SK-N-SH (cell line): ENCODE measurements around the gene NADSYN1. TPM values are rescaled to one million over a fixed set of nuclear protein-coding genes. Genes with fewer than 3 reads are reported as not detected.

Source experiments
- CTCF ChIA-PET: fragments of 300-600, 350-600 bp; formaldehyde crosslinking; extraction: SDS; loops from one replicate; lab custom pipeline; 2021; lab: Yijun Ruan, JAX
- POLR2A ChIA-PET: fragments of 350-600 bp; sonication (Branson Sonifier 250); formaldehyde crosslinking; extraction: SDS; loops from one replicate; lab custom pipeline; 2020; ENCODE audit warnings: antibody characterized with exemption, inconsistent platforms; lab: Yijun Ruan, JAX
- DNase-seq: peaks from one replicate; pipeline ENCODE4 v3.0.0; 2012
- H2AFZ ChIP-seq: fragments of 200-600 bp; sonication (generic); 2 replicates; pipeline ENCODE4 v1.8.1; 2016; ENCODE audit warnings: antibody characterized with exemption, mild to moderate bottlenecking, low read depth
- H3F3A ChIP-seq: fragments of 200-600 bp; sonication (generic); replicated peaks from 2 replicates; pipeline ENCODE3; 2016; ENCODE audit warnings: antibody characterized with exemption, mild to moderate bottlenecking; ENCODE audit not compliant: insufficient read depth
- H3K27ac ChIP-seq, 2 experiments: fragments of 200-500 bp in 1 of 2; fragments of 200-600 bp in 1 of 2; sonication (Bioruptor generic) in 1 of 2; sonication (generic), shearing (Covaris generic) in 1 of 2; 2 replicates each; pipeline versions ENCODE4 v1.5.1 to v1.6.1; 2014 to 2016; ENCODE audit warnings: low read depth in 2 of 2, inconsistent platforms in 1 of 2, low read length in 1 of 2, mild to moderate bottlenecking in 1 of 2, mixed read lengths in 1 of 2
- H3K27me3 ChIP-seq: fragments of 200-600 bp; sonication (generic), shearing (Covaris generic); 2 replicates; pipeline ENCODE4 v1.6.1; 2016; ENCODE audit warnings: mixed run types; ENCODE audit not compliant: insufficient read depth
- H3K36me3 ChIP-seq, 2 experiments: fragments of 200-500 bp in 1 of 2; fragments of 200-600 bp in 1 of 2; sonication (Bioruptor generic) in 1 of 2; sonication (generic) in 1 of 2; replicated peaks in 1 of 2; 2 replicates each; pipeline versions ENCODE3 to v1.5.1; 2014 to 2016; ENCODE audit warnings: low read length in 1 of 2, mild to moderate bottlenecking in 1 of 2; ENCODE audit not compliant: insufficient read depth in 2 of 2, control insufficient read depth in 1 of 2
- H3K4me1 ChIP-seq, 2 experiments: fragments of 200-500 bp in 1 of 2; fragments of 200-600 bp in 1 of 2; sonication (Bioruptor generic) in 1 of 2; sonication (generic), shearing (Covaris generic) in 1 of 2; 2 replicates each; pipeline versions ENCODE4 v1.5.1 to v1.6.1; 2014 to 2016; ENCODE audit warnings: low read depth in 1 of 2, low read length in 1 of 2, mixed run types in 1 of 2; ENCODE audit not compliant: insufficient read depth in 2 of 2, control insufficient read depth in 1 of 2
- H3K4me2 ChIP-seq: fragments of 200-600 bp; sonication (generic), shearing (Covaris generic); 2 replicates; pipeline ENCODE4 v1.6.1; 2017; ENCODE audit warnings: mixed run types
- H3K4me3 ChIP-seq, 2 experiments: fragments of 200-500 bp in 1 of 2; fragments of 200-600 bp in 1 of 2; sonication (Bioruptor generic) in 1 of 2; sonication (generic), shearing (Covaris generic) in 1 of 2; 2 replicates each; pipeline versions ENCODE4 v1.5.1 to v1.8.1; 2014 to 2016; ENCODE audit warnings: low read depth in 2 of 2, inconsistent platforms in 1 of 2, low read length in 1 of 2, mild to moderate bottlenecking in 1 of 2, mixed read lengths in 1 of 2, moderate library complexity in 1 of 2
- H3K79me2 ChIP-seq: fragments of 200-600 bp; sonication (generic); 2 replicates; pipeline ENCODE4 v1.8.1; 2017; ENCODE audit warnings: mild to moderate bottlenecking; ENCODE audit not compliant: insufficient read depth
- H3K9ac ChIP-seq: fragments of 200-600 bp; sonication (generic); 2 replicates; pipeline ENCODE4 v1.6.1; 2017; ENCODE audit warnings: mixed run types
- H3K9me2 ChIP-seq: fragments of 200-600 bp; sonication (generic); 2 replicates; pipeline ENCODE4 v1.6.1; 2017; ENCODE audit warnings: mixed run types
- H3K9me3 ChIP-seq: fragments of 200-600 bp; sonication (generic); 2 replicates; pipeline ENCODE4 v1.6.1; 2017; ENCODE audit warnings: mixed run types, mild to moderate bottlenecking, moderate library complexity
- H4K20me1 ChIP-seq: fragments of 200-600 bp; sonication (generic); 2 replicates; pipeline ENCODE4 v1.6.1; 2017; ENCODE audit warnings: mild to moderate bottlenecking, mixed run types; ENCODE audit not compliant: insufficient read depth
- CHD2 ChIP-seq: fragments of 150-350 bp; IDR thresholded peaks from 2 replicates; pipeline ENCODE4 v1.6.1; 2018; ENCODE audit warnings: low read length; ENCODE audit not compliant: partially characterized antibody
- CTCF ChIP-seq: fragments of 200-600 bp; sonication (generic); IDR thresholded peaks from 2 replicates; pipeline ENCODE4 v1.6.1; 2017; ENCODE audit warnings: antibody characterized with exemption, mild to moderate bottlenecking, moderate library complexity
- EP300 ChIP-seq, 2 experiments: IDR thresholded peaks; 2 replicates each; pipeline versions ENCODE4 v1.4.0 to v1.6.1; 2012; ENCODE audit warnings: borderline replicate concordance in 1 of 2, low read depth in 1 of 2, low read length in 1 of 2
- EZH2phosphoT487 ChIP-seq: fragments of 200-600 bp; sonication (generic); IDR thresholded peaks from 2 replicates; pipeline ENCODE4 v1.6.1; 2017; ENCODE audit warnings: low read depth, mixed run types, mild to moderate bottlenecking, antibody characterized with exemption, moderate library complexity, borderline replicate concordance
- GABPA ChIP-seq: IDR thresholded peaks from 2 replicates; pipeline ENCODE4 v1.4.0; 2012; ENCODE audit warnings: low read depth, mild to moderate bottlenecking
- GATA2 ChIP-seq: sonication (generic); formaldehyde crosslinking; IDR thresholded peaks from 2 replicates; pipeline ENCODE4 v1.5.0; 2020; ENCODE audit warnings: mild to moderate bottlenecking, missing genetic modification reagents
- IRF3 ChIP-seq: fragments of 150-350 bp; IDR thresholded peaks from 2 replicates; pipeline ENCODE4 v1.6.1; 2016; ENCODE audit warnings: mild to moderate bottlenecking, low read depth, low read length
- JUND ChIP-seq: IDR thresholded peaks from 2 replicates; pipeline ENCODE4 v1.4.0; 2012
- MAX ChIP-seq: IDR thresholded peaks from 2 replicates; pipeline ENCODE4 v1.4.0; 2012; ENCODE audit warnings: low read depth
- MEF2A ChIP-seq: IDR thresholded peaks from 2 replicates; pipeline ENCODE4 v1.4.0; 2012; ENCODE audit warnings: low read depth, borderline replicate concordance
- NFIC ChIP-seq: IDR thresholded peaks from 2 replicates; pipeline ENCODE4 v1.4.0; 2012; ENCODE audit warnings: borderline replicate concordance
- NRF1 ChIP-seq: IDR thresholded peaks from 2 replicates; pipeline ENCODE4 v1.6.1; 2012; ENCODE audit warnings: low read depth, mild to moderate bottlenecking, low read length
- PBX3 ChIP-seq: IDR thresholded peaks from 2 replicates; pipeline ENCODE4; 2012
- POLR2AphosphoS5 ChIP-seq: IDR thresholded peaks from 2 replicates; pipeline ENCODE4 v1.6.1; 2012; ENCODE audit warnings: low read depth, low read length
- RCOR1 ChIP-seq: fragments of 150-350 bp; IDR thresholded peaks from 2 replicates; pipeline ENCODE4 v1.6.1; 2017; ENCODE audit warnings: antibody characterized with exemption, low read length
- RFX5 ChIP-seq: IDR thresholded peaks from 2 replicates; pipeline ENCODE4 v1.6.1; 2012; ENCODE audit warnings: mild to moderate bottlenecking, improper control_type of control experiment, low read length
- SIN3A ChIP-seq: IDR thresholded peaks from 2 replicates; pipeline ENCODE4 v1.6.1; 2012; ENCODE audit warnings: low read depth, mild to moderate bottlenecking, low read length, moderate library complexity, borderline replicate concordance
- SMC3 ChIP-seq: IDR thresholded peaks from 2 replicates; pipeline ENCODE4 v1.6.1; 2012; ENCODE audit warnings: low read depth, low read length, improper control_type of control experiment
- TAF1 ChIP-seq: IDR thresholded peaks from 2 replicates; pipeline ENCODE4 v1.6.1; 2012; ENCODE audit warnings: low read depth, mild to moderate bottlenecking, low read length, moderate library complexity, borderline replicate concordance
- TCF12 ChIP-seq: IDR thresholded peaks from 2 replicates; pipeline ENCODE4 v1.4.0; 2012
- TEAD4 ChIP-seq: IDR thresholded peaks from 2 replicates; pipeline ENCODE4 v1.4.0; 2012; ENCODE audit warnings: mild to moderate bottlenecking, borderline replicate concordance; ENCODE audit not compliant: insufficient read depth
- USF1 ChIP-seq: IDR thresholded peaks from 2 replicates; pipeline ENCODE4 v1.4.0; 2012; ENCODE audit warnings: low read depth, borderline replicate concordance
- YY1 ChIP-seq: IDR thresholded peaks from 2 replicates; pipeline ENCODE4 v1.4.0; 2012; ENCODE audit warnings: low read depth, mild to moderate bottlenecking
- WGBS: methylation state at CpG from one replicate; pipeline ENCODE4 v1.1.6; 2017; ENCODE audit warnings: low lambda C conversion rate; 5-methylcytosine and 5-hydroxymethylcytosine counted together
- polyA plus RNA-seq, 3 experiments: library from polyadenylated mRNA; depleted of rRNA; stranded (reverse); fragments of >200 nt; gene quantifications; 2 replicates each; pipeline ENCODE4 v1.2.3, GENCODE V29; 2012

The NADSYN1 gene
- polyA plus RNA-seq, 1 of the 3 experiments (the other 2 are of a cell fraction), result 62.5 TPM

- Histone ChIP-seq H3K9ac (no peak overlapping the region), H3K36me3 (no peaks in the 10 kb centered on the region), H3F3A (no peaks in the 10 kb centered on the region), H3K4me1 (no peaks in the 10 kb centered on the region; a peak in 1 of 4 replicates), H3K4me3 (no peak overlapping the region), H4K20me1 (no peaks in the 10 kb centered on the region), H2AFZ (no peak overlapping the region), H3K9me2 (no peaks in the 10 kb centered on the region), H3K4me2 (no peak overlapping the region), H3K27me3 (no peaks in the 10 kb centered on the region), H3K27ac (no peak overlapping the region), H3K9me3 (no peaks in the 10 kb centered on the region), H3K79me2 (no peaks in the 10 kb centered on the region)
- ChIA-PET POLR2A (no interaction called here), CTCF (no interaction called here)
- WGBS, result 48% methylated on average over 6 of the region's 6 CpGs
- TF ChIP-seq PBX3, result no peak
- TF ChIP-seq NRF1, result no peak
- TF ChIP-seq JUND, result no peak
- no peak for TF ChIP-seq POLR2AphosphoS5
- no peak for TF ChIP-seq CHD2
- no peak for TF ChIP-seq TCF12
- no peak for TF ChIP-seq RFX5
- no peak for TF ChIP-seq MEF2A
- TF ChIP-seq TEAD4, result no peak
- no peak for TF ChIP-seq USF1
- TF ChIP-seq CTCF, result no peak
- no peak for TF ChIP-seq TAF1
- no peak for TF ChIP-seq EZH2phosphoT487
- TF ChIP-seq EP300 (IDR thresholded peaks at IDR 0.05; ENCODE audit: borderline replicate concordance in 1 of 2, low read depth in 1 of 2, low read length in 1 of 2), result no peak
- TF ChIP-seq MAX, result no peak
- no peak for DNase-seq
These were observed 74.7 kb downstream of the NADSYN1 start for GRCh38 chr11:71527576-71528210.

- 54% methylated on average over 11 of the region's 11 CpGs for WGBS
- no peaks in the 10 kb centered on the region for H3K27me3 ChIP-seq
- no peaks in the 10 kb centered on the region for H3K36me3 ChIP-seq
- H3K9me3 ChIP-seq, result no peaks in the 10 kb centered on the region
- CTCF ChIA-PET, result no interaction called here
- H3K9me2 ChIP-seq, result no peaks in the 10 kb centered on the region
- POLR2A ChIA-PET, result no interaction called here
- no peak for TF ChIP-seq SIN3A
- no peak for TF ChIP-seq GABPA
- TF ChIP-seq EZH2phosphoT487, result no peak
- TF ChIP-seq IRF3, result no peak
- no peak for TF ChIP-seq YY1
- no peak for TF ChIP-seq MEF2A
- TF ChIP-seq SMC3, result no peak
- TF ChIP-seq GATA2 (CRISPR knock-in tag), result no peak
- no peak for TF ChIP-seq NFIC
- TF ChIP-seq JUND, result no peak
- TF ChIP-seq RCOR1, result no peak
- no peak for TF ChIP-seq TCF12
- H4K20me1 ChIP-seq, result no peaks in the 10 kb centered on the region
- no peak for DNase-seq
- H3K4me3 ChIP-seq, result no peak overlapping the region
- no peaks in the 10 kb centered on the region; a peak in 1 of 4 replicates for H3K4me1 ChIP-seq
- H3K27ac ChIP-seq, result no peak overlapping the region
- H3K79me2 ChIP-seq, result no peaks in the 10 kb centered on the region
- no peaks in the 10 kb centered on the region for H3F3A ChIP-seq
- no peak overlapping the region for H3K4me2 ChIP-seq
- H2AFZ ChIP-seq, result no peak overlapping the region
- H3K9ac ChIP-seq, result no peak overlapping the region
These were observed 77.6 kb downstream of the NADSYN1 start for GRCh38 chr11:71530602-71531001.
